HCT116 (cell line): Measurements from ENCODE around the gene ABL2.
A peak's percentile ranks its signal among the peaks of the same experiment; 100 is the strongest.

Experiments used
- EZH2 ChIP-seq: fragments of 200-600 bp; sonication (generic); IDR thresholded peaks from 2 replicates; pipeline ENCODE4 v1.6.1; 2017; ENCODE audit warnings: antibody characterized with exemption, mixed run types
- FOSL1 ChIP-seq: IDR thresholded peaks from 2 replicates; pipeline ENCODE4 v1.6.1; 2012; ENCODE audit warnings: low read depth
- POLR2A ChIP-seq: IDR thresholded peaks from 2 replicates; pipeline ENCODE4 v1.7.0; 2011; ENCODE audit warnings: borderline replicate concordance; ENCODE audit not compliant: insufficient read depth, insufficient read length; ENCODE audit errors: extremely low read depth
- POLR2AphosphoS5 ChIP-seq: IDR thresholded peaks from 2 replicates; pipeline ENCODE4 v1.6.1; 2011; ENCODE audit warnings: mild to moderate bottlenecking, low read depth, low read length, moderate library complexity
- REST ChIP-seq: IDR thresholded peaks from 2 replicates; pipeline ENCODE4 v1.6.1; 2012; ENCODE audit warnings: low read depth
- SRF ChIP-seq: IDR thresholded peaks from 2 replicates; pipeline ENCODE4 v1.6.1; 2012; ENCODE audit warnings: low read depth
- TF ChIP-seq, protein P1 (sequence below): IDR thresholded peaks from 2 replicates; pipeline ENCODE4 v1.6.1; 2011; ENCODE audit warnings: mild to moderate bottlenecking, low read length, moderate library complexity; ENCODE audit not compliant: insufficient replicate concordance; ENCODE audit errors: extremely low read depth
- TF ChIP-seq, protein P2 (sequence below): IDR thresholded peaks from 2 replicates; pipeline ENCODE4 v1.6.1; 2012
- TF ChIP-seq, protein P3 (sequence below), 3 experiments: fragments of 200-600 bp in 1 of 3; sonication (generic) in 1 of 3; IDR thresholded peaks in 2 of 3; conservative IDR thresholded peaks in 1 of 3; 2 replicates each; pipeline ENCODE4 v1.5.1; 2012 to 2017; ENCODE audit warnings: low read depth in 2 of 3, low read length in 2 of 3, antibody characterized with exemption in 1 of 3, borderline replicate concordance in 1 of 3, control low read depth in 1 of 3, mild to moderate bottlenecking in 1 of 3, mixed read lengths in 1 of 3, mixed run types in 1 of 3, moderate library complexity in 1 of 3; ENCODE audit not compliant: insufficient read depth in 1 of 3

- TF ChIP-seq, protein P1, sequence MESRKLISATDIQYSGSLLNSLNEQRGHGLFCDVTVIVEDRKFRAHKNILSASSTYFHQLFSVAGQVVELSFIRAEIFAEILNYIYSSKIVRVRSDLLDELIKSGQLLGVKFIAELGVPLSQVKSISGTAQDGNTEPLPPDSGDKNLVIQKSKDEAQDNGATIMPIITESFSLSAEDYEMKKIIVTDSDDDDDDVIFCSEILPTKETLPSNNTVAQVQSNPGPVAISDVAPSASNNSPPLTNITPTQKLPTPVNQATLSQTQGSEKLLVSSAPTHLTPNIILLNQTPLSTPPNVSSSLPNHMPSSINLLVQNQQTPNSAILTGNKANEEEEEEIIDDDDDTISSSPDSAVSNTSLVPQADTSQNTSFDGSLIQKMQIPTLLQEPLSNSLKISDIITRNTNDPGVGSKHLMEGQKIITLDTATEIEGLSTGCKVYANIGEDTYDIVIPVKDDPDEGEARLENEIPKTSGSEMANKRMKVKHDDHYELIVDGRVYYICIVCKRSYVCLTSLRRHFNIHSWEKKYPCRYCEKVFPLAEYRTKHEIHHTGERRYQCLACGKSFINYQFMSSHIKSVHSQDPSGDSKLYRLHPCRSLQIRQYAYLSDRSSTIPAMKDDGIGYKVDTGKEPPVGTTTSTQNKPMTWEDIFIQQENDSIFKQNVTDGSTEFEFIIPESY: no peak
- TF ChIP-seq REST (no peak), POLR2A (no peak), FOSL1 (peak; percentile 24; the same call in 1 of the 2 replicates), POLR2AphosphoS5 (no peak), EZH2 (no peak), SRF (no peak)
- TF ChIP-seq, protein P2, sequence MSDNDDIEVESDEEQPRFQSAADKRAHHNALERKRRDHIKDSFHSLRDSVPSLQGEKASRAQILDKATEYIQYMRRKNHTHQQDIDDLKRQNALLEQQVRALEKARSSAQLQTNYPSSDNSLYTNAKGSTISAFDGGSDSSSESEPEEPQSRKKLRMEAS: no peak
- TF ChIP-seq, protein P3, sequence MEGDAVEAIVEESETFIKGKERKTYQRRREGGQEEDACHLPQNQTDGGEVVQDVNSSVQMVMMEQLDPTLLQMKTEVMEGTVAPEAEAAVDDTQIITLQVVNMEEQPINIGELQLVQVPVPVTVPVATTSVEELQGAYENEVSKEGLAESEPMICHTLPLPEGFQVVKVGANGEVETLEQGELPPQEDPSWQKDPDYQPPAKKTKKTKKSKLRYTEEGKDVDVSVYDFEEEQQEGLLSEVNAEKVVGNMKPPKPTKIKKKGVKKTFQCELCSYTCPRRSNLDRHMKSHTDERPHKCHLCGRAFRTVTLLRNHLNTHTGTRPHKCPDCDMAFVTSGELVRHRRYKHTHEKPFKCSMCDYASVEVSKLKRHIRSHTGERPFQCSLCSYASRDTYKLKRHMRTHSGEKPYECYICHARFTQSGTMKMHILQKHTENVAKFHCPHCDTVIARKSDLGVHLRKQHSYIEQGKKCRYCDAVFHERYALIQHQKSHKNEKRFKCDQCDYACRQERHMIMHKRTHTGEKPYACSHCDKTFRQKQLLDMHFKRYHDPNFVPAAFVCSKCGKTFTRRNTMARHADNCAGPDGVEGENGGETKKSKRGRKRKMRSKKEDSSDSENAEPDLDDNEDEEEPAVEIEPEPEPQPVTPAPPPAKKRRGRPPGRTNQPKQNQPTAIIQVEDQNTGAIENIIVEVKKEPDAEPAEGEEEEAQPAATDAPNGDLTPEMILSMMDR (IDR thresholded peaks at IDR 0.05 in 2 of 3, conservative IDR thresholded peaks at IDR 0.05 in 1 of 3; ENCODE audit: borderline replicate concordance in 1 of 3, insufficient read depth in 1 of 3, low read depth in 2 of 3, low read length in 2 of 3): no peak
Observed at GRCh38 chr1:179230251-179230650, 774 bp upstream of the ABL2 start.
